Hepatic stellate cell (primary cell): Measurements from ENCODE around the gene CEACAM20.
"Not testable (repeated sequence)": the region's sequence is repeated elsewhere in the genome, so short reads cannot be mapped to it uniquely, and the experiment has no call there.

ENCODE experiments used
- DNase-seq: peaks from one replicate; pipeline ENCODE4 v3.0.0; 2011; ENCODE audit warnings: low spot score

The CEACAM20 gene

GRCh38 chr19:44548736-44549135, 19.3 kb upstream of the CEACAM20 start:
- peak; percentile 41 for DNase-seq

- DNase-seq = no peak
Measured at GRCh38 chr19:44544031-44544430, 14.6 kb upstream of the CEACAM20 start.

- DNase-seq = no peak
Measured at GRCh38 chr19:44542671-44543070, 13.2 kb upstream of the CEACAM20 start.

GRCh38 chr19:44540736-44541135, 11.3 kb upstream of the CEACAM20 start:
- DNase-seq = no peak

GRCh38 chr19:44539991-44540390, 10.5 kb upstream of the CEACAM20 start:
- no peak for DNase-seq

- no peak for DNase-seq
Measured at GRCh38 chr19:44539236-44539826, 9.9 kb upstream of the CEACAM20 start.

GRCh38 chr19:44535361-44535760, 5.9 kb upstream of the CEACAM20 start:
- not testable (repeated sequence) for DNase-seq

GRCh38 chr19:44532819-44533218, 3.3 kb upstream of the CEACAM20 start:
- no peak for DNase-seq

- no peak for DNase-seq
Measured at GRCh38 chr19:44530777-44531176, 1.3 kb upstream of the CEACAM20 start.

- no peak for DNase-seq
Measured at GRCh38 chr19:44527554-44527953, 1.9 kb downstream of the CEACAM20 start.

DNA sequence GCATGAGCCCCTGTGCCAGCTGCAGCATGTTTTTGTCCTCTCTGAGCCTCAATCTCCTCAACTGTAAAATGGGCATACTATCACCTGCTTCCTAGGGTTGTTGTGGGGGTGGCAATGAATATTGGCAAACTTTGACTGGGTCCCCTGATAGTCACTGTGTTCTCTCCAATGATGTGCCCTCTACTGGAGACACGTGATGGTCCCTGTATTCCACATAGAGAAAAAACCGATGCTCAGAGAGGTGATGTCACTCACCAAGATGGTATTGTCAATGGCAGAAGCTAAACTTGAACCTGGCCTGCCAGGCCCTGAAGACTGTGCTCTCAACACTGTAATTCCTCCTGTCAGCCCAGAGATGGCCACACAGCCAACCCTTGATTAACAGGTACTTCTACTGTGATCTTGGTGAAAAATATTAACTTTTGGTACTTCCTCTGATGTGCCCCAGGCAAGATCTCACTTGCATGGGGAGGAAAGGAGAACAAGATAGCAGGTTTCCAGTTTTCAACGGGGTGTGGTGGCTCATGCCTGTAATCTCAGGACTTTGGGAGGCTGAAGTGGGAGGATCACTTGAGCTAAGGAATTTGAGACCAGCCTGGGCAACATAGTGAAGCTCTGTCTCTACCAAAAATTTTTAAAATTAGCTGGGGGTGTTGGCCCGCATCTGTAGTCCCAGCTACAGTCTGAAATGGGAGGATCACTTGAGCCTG, 3.6 kb downstream of the CEACAM20 start:
- DNase-seq = no peak

- no peak for DNase-seq
Measured at GRCh38 chr19:44521370-44521769, 8.1 kb downstream of the CEACAM20 start.

DNA sequence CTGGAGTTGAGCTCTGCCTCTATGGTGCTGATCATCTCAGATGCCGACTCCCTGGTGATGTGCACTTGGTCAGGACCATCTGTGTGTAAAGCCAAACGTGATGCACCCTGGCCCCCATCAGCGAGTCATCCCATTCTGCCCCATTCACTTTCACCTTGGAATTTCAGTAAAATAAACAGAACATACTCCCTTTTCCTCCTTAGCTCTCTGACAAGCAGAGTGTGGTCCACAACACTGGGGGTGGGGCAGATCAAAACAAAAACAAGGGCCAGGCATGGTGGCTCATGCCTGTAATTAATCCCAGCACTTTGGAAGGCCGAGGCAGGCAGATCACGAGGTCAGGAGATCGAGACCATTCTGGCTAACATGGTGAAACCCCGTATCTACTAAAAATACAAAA, 12.3 kb downstream of the CEACAM20 start:
- no peak for DNase-seq

DNA sequence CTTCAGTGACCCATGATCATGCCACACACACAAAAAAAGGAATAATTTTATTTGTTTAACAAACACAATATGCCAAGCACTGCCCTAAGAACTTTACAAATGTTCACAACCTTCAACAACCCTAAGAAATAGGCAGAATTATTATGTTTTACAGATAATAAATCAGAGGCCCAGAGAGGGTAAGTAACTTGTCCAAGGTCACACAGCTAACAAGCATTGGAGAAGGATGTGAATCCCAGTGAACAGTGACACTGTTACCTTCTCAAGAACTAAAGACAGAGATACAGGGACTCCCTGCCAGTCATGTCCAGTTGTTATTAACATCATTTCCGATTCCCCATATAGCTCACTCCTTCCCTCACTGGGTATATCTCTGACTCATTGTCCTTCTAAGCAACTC, 13.6 kb downstream of the CEACAM20 start:
- DNase-seq = no peak

DNA sequence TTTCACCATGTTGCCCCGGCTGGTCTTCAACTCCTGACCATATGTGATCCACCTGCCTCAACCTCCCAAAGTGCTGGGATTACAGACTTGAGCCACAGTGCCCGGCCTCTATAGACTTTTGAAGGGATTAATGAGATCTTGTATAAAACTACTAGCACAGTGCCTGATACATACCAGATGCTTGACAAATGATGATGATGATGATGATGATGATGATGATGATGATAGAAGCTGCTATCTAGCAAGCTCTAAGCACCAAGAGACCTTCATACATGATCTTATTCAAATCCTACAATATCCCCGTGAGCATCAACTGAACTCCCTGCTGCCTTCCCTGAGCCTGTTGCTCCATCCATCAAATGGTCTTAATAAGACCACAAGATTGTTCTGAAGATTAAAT, 14.4 kb downstream of the CEACAM20 start:
- no peak for DNase-seq

DNA sequence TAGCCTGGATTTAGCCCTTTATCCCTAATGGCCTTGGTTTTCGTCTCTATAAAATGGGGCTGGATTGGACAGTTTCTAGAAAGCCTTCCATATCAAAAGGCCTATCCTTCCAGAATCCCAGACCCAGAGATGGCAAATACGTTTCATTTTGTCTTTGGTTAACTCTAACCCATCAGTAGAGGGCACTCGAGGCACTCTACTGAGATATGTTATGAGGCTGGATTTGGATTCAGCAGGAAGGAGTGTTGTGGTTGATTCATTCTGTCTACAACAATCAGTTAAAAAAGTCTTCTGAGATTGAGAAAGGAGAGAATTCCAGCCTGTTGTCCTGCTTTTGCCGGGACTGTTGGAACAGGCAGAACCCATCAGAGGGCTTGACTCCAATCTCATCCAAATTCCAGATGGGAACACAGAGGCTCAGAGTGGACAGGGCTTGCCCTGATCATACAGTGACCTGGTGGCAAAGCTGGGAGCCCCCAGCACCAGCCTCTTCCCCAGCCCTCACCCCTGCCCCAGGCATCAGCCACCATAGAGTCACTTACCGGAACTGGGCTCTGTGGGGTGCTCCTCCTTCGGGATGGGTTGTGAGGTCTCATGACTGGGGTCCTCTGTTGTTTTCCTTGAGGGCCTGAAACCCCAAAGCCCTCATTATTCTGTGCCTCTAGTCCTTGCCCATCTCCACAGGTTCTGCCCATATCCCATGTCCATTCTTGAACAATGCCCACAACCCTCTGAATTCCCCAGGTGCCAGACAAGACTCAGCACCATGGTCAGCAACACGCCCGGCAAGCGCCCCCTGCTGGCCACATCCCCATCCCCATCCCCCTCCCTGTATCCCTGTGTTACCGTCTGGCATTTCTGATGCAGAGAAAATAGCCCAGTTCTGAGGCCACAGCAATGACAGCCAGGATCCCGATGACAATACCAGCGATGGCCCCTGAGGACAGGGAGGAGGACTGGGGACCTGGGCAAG, 16.9 kb downstream of the CEACAM20 start:
- DNase-seq = peak; percentile 40

GRCh38 chr19:44509478-44509877, 20.0 kb downstream of the CEACAM20 start:
- no peak for DNase-seq

DNA sequence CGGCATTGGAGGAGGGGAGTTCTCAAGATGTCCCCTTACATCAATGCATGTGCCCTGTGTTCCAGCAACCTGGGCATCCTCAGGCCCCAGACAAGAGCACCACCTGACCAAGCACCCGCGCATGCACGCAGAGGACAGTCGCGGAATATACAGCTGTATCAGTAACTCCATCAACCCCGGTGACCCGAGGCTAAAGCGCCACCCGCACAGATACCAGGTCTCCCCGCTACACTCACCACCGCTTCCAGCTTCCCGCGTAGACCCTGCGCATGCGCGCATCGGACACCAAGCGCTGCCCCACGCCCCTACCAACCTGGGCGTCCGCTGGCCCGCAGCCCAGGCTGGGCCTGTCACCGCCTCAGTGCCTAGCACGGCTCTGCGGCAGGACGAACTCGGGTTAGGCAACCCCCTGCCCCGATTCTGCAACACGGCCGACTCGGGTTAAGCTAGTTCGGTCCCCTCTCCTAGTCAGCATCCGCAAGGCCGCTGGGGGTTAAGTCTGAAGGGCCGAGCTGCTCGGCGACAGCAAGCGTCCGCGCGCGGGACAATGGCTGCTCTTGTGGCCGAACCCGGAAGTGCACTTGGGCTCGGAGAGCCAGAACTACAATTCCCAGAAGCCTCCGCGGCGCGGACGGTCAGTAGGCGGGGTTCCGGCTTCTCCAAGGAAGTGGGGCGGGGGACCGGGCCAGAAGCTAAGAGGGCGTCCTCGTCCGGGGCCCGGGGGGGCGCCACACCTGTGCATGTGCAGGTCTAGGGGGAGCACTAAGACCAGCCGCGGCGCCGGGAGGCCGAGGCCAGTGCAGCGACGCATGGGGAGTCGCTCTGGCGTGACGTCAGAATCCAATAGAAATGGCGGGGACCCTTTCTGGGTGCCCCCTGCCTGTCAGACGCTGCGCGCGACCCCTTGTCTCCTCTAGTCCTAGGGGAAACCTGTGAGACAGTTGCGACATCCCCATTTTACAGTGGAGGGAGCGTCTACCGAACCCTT, 29.2 kb downstream of the CEACAM20 start, which contains the start of gene ZNF180:
TSS of gene ZNF180 (minus strand) at position 561 of the 988 bp plus-strand sequence. CDS start 3,188 bp downstream, outside the sequence.
- DNase-seq = peak; percentile 93

- no peak for DNase-seq
Measured at GRCh38 chr19:44499559-44499958, 29.9 kb downstream of the CEACAM20 start.

DNA sequence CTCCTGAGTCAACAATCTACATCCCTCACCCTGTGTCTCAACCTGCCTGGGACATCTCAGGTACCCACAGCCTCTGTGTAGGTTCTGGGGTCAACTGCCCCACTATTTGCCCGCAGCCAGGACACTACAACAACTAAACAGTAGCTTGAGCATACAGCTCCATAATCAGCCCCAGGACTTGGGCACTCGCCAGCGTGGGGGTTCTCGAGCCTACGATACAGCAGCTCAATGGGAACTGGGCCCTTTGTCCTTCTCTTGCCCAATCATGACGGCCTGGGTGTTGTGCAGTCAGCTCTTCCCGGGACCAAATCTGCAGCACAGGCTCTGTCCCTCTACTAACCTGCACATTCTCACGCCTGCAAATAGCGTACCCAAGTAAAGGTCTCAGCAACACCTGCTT, 30.5 kb downstream of the CEACAM20 start:
- DNase-seq = no peak

DNA sequence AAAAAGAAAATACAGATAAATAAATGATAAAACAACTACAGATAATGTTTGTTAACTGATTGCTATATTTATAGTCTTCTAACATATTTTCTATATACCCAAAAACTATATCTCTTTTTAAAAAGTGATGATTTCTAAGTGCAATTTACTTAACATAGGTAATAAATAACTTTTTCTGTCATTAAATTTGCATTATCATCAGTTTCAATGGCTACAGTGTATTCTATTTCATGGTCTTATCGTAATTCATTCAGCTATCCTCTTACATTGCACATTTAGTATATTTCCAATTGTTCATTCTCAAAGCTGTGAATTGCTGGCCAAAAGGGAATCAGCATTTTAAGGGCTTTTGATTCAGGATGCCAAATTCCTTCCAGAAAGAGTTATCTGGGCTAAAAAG, 32.8 kb downstream of the CEACAM20 start:
- DNase-seq = no peak
